ENCODE data around the gene PMEPA1.
A peak's percentile ranks its signal among the peaks of the same experiment; 100 is the strongest.

PMEPA1 gene

GRCh38 chr20:57688864-57689263 lies 21.0 kb downstream of the PMEPA1 start:
- Histone ChIP-seq H3K4me1 (ENCODE audit: insufficient read depth, insufficient read length) (peaks cover 40% of the 10 kb centered on the region), H3K9me3 (ENCODE audit: insufficient read depth, low read length) (no peaks in the 10 kb centered on the region), H3K4me3 (ENCODE audit: insufficient read length, low read depth) (no peak overlapping the region), H3K9ac (ENCODE audit: insufficient read length, low read depth) (no peak overlapping the region), H3K27me3 (ENCODE audit: insufficient read depth, insufficient read length) (no peaks in the 10 kb centered on the region), H3K36me3 (ENCODE audit: insufficient read depth, insufficient read length, low read length) (peaks cover 56% of the 10 kb centered on the region)
- TF ChIP-seq YY1 (IDR thresholded peaks at IDR 0.05; ENCODE audit: insufficient read depth, insufficient read length) (no peak), SUZ12 (IDR thresholded peaks at IDR 0.05; ENCODE audit: extremely low read depth, insufficient read depth, insufficient read length) (no peak), ZNF274 (IDR thresholded peaks at IDR 0.05; ENCODE audit: low read depth, low read length) (no peak)
- DNase-seq (ENCODE audit: low read depth, low spot score): no peak

DNA sequence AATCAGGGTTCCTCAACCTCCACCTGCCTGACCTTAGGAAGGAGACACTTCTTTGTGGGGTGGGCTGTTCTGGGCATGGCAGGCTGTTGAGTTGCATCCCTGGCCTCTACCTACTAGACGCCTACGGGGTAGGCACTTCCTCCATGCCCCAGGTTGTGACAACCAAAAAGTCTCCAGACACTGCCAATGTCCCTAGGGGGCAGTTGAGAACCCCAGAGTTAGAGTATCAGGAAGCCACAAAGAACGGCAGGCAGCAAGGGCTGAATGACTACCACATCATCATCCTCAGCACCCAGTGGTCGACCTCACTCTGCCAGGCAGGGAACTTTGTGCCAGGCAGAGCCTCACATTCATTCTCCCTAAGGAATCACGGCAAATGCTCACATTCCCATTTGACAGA lies 21.5 kb downstream of the PMEPA1 start:
- peaks cover 40% of the 10 kb centered on the region for H3K4me1 ChIP-seq (ENCODE audit: insufficient read depth, insufficient read length)
- peaks cover 52% of the 10 kb centered on the region for H3K36me3 ChIP-seq (ENCODE audit: insufficient read depth, insufficient read length, low read length)
- H3K9ac ChIP-seq (ENCODE audit: insufficient read length, low read depth): no peak overlapping the region
- no peak for DNase-seq (ENCODE audit: low read depth, low spot score)
- no peaks in the 10 kb centered on the region for H3K9me3 ChIP-seq (ENCODE audit: insufficient read depth, low read length)
- no peak overlapping the region for H3K4me3 ChIP-seq (ENCODE audit: insufficient read length, low read depth)
- no peaks in the 10 kb centered on the region for H3K27me3 ChIP-seq (ENCODE audit: insufficient read depth, insufficient read length)
- TF ChIP-seq SUZ12 (IDR thresholded peaks at IDR 0.05; ENCODE audit: extremely low read depth, insufficient read depth, insufficient read length): no peak
- no peak for TF ChIP-seq YY1 (IDR thresholded peaks at IDR 0.05; ENCODE audit: insufficient read depth, insufficient read length)
- no peak for TF ChIP-seq ZNF274 (IDR thresholded peaks at IDR 0.05; ENCODE audit: low read depth, low read length)

DNA sequence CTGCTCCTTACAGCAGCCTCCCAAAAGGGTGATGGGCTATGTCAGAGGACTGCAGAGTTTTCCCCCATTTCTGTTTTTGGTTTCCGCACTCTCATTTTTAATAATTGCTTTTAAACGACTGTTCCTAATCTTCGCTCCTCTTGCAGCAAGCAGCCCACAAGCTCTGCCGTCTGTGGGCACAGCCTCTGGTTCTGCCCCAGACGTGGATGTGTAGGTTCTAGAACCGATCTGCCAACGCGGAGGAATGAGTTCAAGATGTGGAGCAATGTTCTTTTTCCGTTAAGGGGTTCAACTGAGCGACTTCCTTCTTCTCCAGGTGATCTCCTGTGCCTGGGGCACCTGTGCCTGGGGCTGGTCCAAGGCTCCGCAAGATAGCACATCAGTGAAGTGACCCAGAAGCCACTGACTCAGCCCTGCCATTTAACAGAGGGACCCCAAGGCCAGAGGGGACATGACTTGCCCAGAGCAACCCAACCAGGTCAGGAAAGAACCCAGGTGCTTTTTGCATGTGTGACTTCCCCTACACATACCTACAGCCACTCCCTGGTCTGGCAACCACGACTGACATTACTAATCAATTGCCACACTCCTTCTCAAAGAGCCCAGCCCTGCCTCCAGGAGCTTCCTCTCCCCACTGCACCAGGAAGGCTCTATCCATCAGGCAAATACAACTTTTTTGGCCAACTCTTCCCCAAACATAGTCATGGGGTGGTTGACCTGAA lies 22.7 kb downstream of the PMEPA1 start:
- Histone ChIP-seq H3K9me3 (ENCODE audit: insufficient read depth, low read length) (no peaks in the 10 kb centered on the region), H3K36me3 (ENCODE audit: insufficient read depth, insufficient read length, low read length) (peaks cover 49% of the 10 kb centered on the region), H3K9ac (ENCODE audit: insufficient read length, low read depth) (no peak overlapping the region), H3K4me1 (ENCODE audit: insufficient read depth, insufficient read length) (peaks cover 34% of the 10 kb centered on the region), H3K27me3 (ENCODE audit: insufficient read depth, insufficient read length) (no peaks in the 10 kb centered on the region), H3K4me3 (ENCODE audit: insufficient read length, low read depth) (no peak overlapping the region)
- TF ChIP-seq SUZ12 (IDR thresholded peaks at IDR 0.05; ENCODE audit: extremely low read depth, insufficient read depth, insufficient read length) (no peak), ZNF274 (IDR thresholded peaks at IDR 0.05; ENCODE audit: low read depth, low read length) (no peak), YY1 (IDR thresholded peaks at IDR 0.05; ENCODE audit: insufficient read depth, insufficient read length) (no peak)
- no peak for DNase-seq (ENCODE audit: low read depth, low spot score)

- Histone ChIP-seq H3K27me3 (ENCODE audit: insufficient read depth, insufficient read length) (no peaks in the 10 kb centered on the region), H3K4me1 (ENCODE audit: insufficient read depth, insufficient read length) (peaks cover 33% of the 10 kb centered on the region), H3K36me3 (ENCODE audit: insufficient read depth, insufficient read length, low read length) (peaks cover 46% of the 10 kb centered on the region), H3K4me3 (ENCODE audit: insufficient read length, low read depth) (no peak overlapping the region), H3K9ac (ENCODE audit: insufficient read length, low read depth) (peak overlapping the region; percentile 34), H3K9me3 (ENCODE audit: insufficient read depth, low read length) (no peaks in the 10 kb centered on the region)
- TF ChIP-seq ZNF274 (IDR thresholded peaks at IDR 0.05; ENCODE audit: low read depth, low read length) (no peak), SUZ12 (IDR thresholded peaks at IDR 0.05; ENCODE audit: extremely low read depth, insufficient read depth, insufficient read length) (no peak), YY1 (IDR thresholded peaks at IDR 0.05; ENCODE audit: insufficient read depth, insufficient read length) (no peak)
- no peak for DNase-seq (ENCODE audit: low read depth, low spot score)
Observed at GRCh38 chr20:57685146-57685758, 24.6 kb downstream of the PMEPA1 start.

GRCh38 chr20:57684808-57685140 lies 25.0 kb downstream of the PMEPA1 start:
- H3K36me3 ChIP-seq (ENCODE audit: insufficient read depth, insufficient read length, low read length): peaks cover 41% of the 10 kb centered on the region
- H3K4me3 ChIP-seq (ENCODE audit: insufficient read length, low read depth): no peak overlapping the region
- no peak for DNase-seq (ENCODE audit: low read depth, low spot score)
- peak overlapping the region; percentile 34 for H3K9ac ChIP-seq (ENCODE audit: insufficient read length, low read depth)
- H3K27me3 ChIP-seq (ENCODE audit: insufficient read depth, insufficient read length): no peaks in the 10 kb centered on the region
- TF ChIP-seq SUZ12 (IDR thresholded peaks at IDR 0.05; ENCODE audit: extremely low read depth, insufficient read depth, insufficient read length) (no peak), ZNF274 (IDR thresholded peaks at IDR 0.05; ENCODE audit: low read depth, low read length) (no peak), YY1 (IDR thresholded peaks at IDR 0.05; ENCODE audit: insufficient read depth, insufficient read length) (no peak)
- peaks cover 38% of the 10 kb centered on the region for H3K4me1 ChIP-seq (ENCODE audit: insufficient read depth, insufficient read length)
- no peaks in the 10 kb centered on the region for H3K9me3 ChIP-seq (ENCODE audit: insufficient read depth, low read length)

DNA sequence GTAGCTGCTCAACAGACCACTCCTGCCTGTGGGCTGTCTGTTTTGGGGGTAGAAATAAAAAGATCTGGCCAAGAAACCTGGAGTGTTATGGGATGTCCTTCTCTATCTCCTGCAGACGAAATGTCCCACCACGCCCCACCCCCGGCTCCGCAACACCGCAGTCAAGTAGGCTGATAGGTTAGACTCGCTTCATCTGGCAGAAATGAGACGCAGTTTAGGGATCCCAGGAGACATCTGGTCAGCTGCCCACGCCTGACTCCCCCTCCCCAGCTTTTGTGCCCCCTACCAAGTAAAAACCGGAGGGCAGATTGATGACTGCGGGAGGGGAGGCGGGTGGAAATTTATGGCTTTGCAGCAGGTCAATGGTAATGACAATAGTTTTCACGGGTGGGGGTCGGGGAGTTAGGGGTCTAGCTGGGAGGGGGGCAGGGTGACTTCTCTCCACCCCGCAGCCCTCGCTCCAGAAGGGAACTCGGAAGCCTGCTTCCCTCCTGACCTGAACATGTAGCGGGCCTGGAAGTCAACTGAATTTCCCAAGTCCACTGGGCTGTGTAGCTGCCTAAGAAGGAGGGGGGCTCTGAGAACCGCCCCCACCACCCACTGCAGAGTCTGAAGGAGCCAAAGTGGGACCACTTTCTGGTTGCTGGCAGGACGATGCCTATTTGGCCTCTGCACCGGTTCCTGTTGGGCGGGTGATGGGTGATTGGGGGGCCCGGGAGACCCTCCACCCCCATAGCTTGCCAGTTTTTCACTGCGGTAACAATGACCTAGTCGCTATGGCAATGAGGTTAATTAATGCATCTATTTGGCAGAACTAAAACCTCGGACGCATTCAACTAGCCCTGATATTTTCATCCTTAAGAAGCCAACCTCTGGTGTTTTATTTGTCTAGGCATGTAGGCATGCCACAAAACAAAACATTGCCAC lies 25.7 kb downstream of the PMEPA1 start:
- no peak for DNase-seq (ENCODE audit: low read depth, low spot score)
- Histone ChIP-seq H3K27me3 (ENCODE audit: insufficient read depth, insufficient read length) (no peaks in the 10 kb centered on the region), H3K4me3 (ENCODE audit: insufficient read length, low read depth) (no peak overlapping the region), H3K9me3 (ENCODE audit: insufficient read depth, low read length) (no peaks in the 10 kb centered on the region), H3K9ac (ENCODE audit: insufficient read length, low read depth) (peak overlapping the region; percentile 3), H3K4me1 (ENCODE audit: insufficient read depth, insufficient read length) (peaks cover 42% of the 10 kb centered on the region), H3K36me3 (ENCODE audit: insufficient read depth, insufficient read length, low read length) (peaks cover 38% of the 10 kb centered on the region)
- no peak for TF ChIP-seq ZNF274 (IDR thresholded peaks at IDR 0.05; ENCODE audit: low read depth, low read length)

- no peaks in the 10 kb centered on the region for H3K9me3 ChIP-seq (ENCODE audit: insufficient read depth, low read length)
- TF ChIP-seq YY1 (IDR thresholded peaks at IDR 0.05; ENCODE audit: insufficient read depth, insufficient read length): no peak
- no peak for TF ChIP-seq ZNF274 (IDR thresholded peaks at IDR 0.05; ENCODE audit: low read depth, low read length)
- no peak for TF ChIP-seq SUZ12 (IDR thresholded peaks at IDR 0.05; ENCODE audit: extremely low read depth, insufficient read depth, insufficient read length)
- H3K4me1 ChIP-seq (ENCODE audit: insufficient read depth, insufficient read length): peaks cover 38% of the 10 kb centered on the region
- no peak overlapping the region for H3K9ac ChIP-seq (ENCODE audit: insufficient read length, low read depth)
- peaks cover 40% of the 10 kb centered on the region for H3K36me3 ChIP-seq (ENCODE audit: insufficient read depth, insufficient read length, low read length)
- H3K4me3 ChIP-seq (ENCODE audit: insufficient read length, low read depth): no peak overlapping the region
- no peaks in the 10 kb centered on the region for H3K27me3 ChIP-seq (ENCODE audit: insufficient read depth, insufficient read length)
- no peak for DNase-seq (ENCODE audit: low read depth, low spot score)
Observed at GRCh38 chr20:57683287-57683686, 26.5 kb downstream of the PMEPA1 start.

Measured in NT2/D1 (cell line).